Suprapubic skin (tissue), 4 donors: Measurements from ENCODE around the gene R3HDM4.

ENCODE experiments used
- EP300 ChIP-seq: sonication (generic); formaldehyde crosslinking; IDR thresholded peaks from one replicate; pipeline ENCODE4 v1.6.1; 2017; ENCODE audit warnings: antibody characterized with exemption
- POLR2AphosphoS5 ChIP-seq, 3 donors: sonication (generic); formaldehyde crosslinking; IDR thresholded peaks; one replicate each; pipeline ENCODE4 v1.6.1; 2017; ENCODE audit warnings: antibody characterized with exemption in 3 of 3
- TF ChIP-seq, protein P1 (sequence below), 2 donors: fragments of 200-600 bp in 1 of 2; fragments of 450-650 bp in 1 of 2; sonication (generic) in 1 of 2; IDR thresholded peaks; one replicate each; pipeline ENCODE4 v1.5.1; 2016 to 2019; ENCODE audit warnings: antibody characterized with exemption in 2 of 2, mild to moderate bottlenecking in 1 of 2, moderate library complexity in 1 of 2

DNA sequence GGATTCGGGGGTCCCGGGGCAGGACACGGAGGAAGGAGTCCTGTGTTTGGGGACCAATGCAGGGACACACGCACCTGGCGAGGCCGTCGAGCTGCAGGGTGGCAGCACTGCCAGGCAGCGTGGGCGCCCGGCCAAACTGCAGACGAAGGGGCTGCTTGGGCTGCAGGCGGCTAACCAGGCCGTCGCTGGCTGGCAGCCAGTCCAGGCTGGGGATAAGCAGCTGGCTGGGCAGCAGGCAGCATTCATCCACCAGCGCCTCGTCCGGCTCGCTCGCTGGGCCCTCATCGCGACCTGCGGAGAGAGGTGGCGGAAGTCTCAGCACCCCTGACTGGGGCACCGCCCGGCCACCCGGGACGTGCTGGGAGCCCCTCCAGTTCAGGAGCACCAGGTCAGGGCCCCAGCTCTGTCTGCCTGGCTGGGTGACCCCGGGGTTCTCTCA lies 42.0 kb downstream of the R3HDM4 start:
- TF ChIP-seq, protein P1, sequence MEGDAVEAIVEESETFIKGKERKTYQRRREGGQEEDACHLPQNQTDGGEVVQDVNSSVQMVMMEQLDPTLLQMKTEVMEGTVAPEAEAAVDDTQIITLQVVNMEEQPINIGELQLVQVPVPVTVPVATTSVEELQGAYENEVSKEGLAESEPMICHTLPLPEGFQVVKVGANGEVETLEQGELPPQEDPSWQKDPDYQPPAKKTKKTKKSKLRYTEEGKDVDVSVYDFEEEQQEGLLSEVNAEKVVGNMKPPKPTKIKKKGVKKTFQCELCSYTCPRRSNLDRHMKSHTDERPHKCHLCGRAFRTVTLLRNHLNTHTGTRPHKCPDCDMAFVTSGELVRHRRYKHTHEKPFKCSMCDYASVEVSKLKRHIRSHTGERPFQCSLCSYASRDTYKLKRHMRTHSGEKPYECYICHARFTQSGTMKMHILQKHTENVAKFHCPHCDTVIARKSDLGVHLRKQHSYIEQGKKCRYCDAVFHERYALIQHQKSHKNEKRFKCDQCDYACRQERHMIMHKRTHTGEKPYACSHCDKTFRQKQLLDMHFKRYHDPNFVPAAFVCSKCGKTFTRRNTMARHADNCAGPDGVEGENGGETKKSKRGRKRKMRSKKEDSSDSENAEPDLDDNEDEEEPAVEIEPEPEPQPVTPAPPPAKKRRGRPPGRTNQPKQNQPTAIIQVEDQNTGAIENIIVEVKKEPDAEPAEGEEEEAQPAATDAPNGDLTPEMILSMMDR (IDR thresholded peaks at IDR 0.05): no peak
- TF ChIP-seq EP300 (no peak), POLR2AphosphoS5 (IDR thresholded peaks at IDR 0.05) (no peak)
